Left ventricle myocardium inferior (tissue), 1 donor: ENCODE measurements around the gene WDR72. TPM values are rescaled to one million over a fixed set of nuclear protein-coding genes. Genes with fewer than 3 reads are reported as not detected.
"Not testable (repeated sequence)": the region's sequence is repeated elsewhere in the genome, so short reads cannot be mapped to it uniquely, and the experiment has no call there.

ENCODE experiments used
- DNase-seq: peaks from one replicate; pipeline ENCODE4 v3.0.0-alpha.2; 2020
- H3K27ac ChIP-seq: fragments of 200-600 bp; replicated peaks from 2 replicates; pipeline ENCODE4 v1.8.0; 2021
- H3K27me3 ChIP-seq: fragments of 200-600 bp; 2 replicates; pipeline ENCODE4 v1.8.0; 2021; ENCODE audit warnings: low read depth
- H3K36me3 ChIP-seq: fragments of 200-600 bp; 2 replicates; pipeline ENCODE4 v1.8.0; 2021
- H3K4me1 ChIP-seq: fragments of 200-600 bp; 2 replicates; pipeline ENCODE4 v1.8.0; 2021
- H3K4me3 ChIP-seq: fragments of 200-600 bp; 2 replicates; pipeline ENCODE4 v1.8.0; 2021; ENCODE audit warnings: mild to moderate bottlenecking, moderate library complexity
- H3K9me3 ChIP-seq: fragments of 200-600 bp; replicated peaks from 2 replicates; pipeline ENCODE4 v1.8.0; 2021
- CTCF ChIP-seq: fragments of 200-600 bp; IDR thresholded peaks from 2 replicates; pipeline ENCODE4 v1.8.0; 2021; ENCODE audit warnings: antibody characterized with exemption, mild to moderate bottlenecking, borderline replicate concordance
- intact Hi-C: fragments of 100-400 bp; cut with micrococcal nuclease; formaldehyde crosslinking; loops from one replicate; pipeline ENCODE4 v1.11.0; 2022
- total RNA-seq: library from RNA; stranded (reverse); fragmentation: NEBNext Ultra II Directional; extraction: Animal tissue kit (Norgen Biotek cat#: 25700); gene quantifications from one replicate; pipeline ENCODE4 v1.2.1, GENCODE V29; 2021
- donor health status: DM: no; HTN: yes; CAD: no; lungs with severe emphysema.

The WDR72 gene
- total RNA-seq, 1 donor from 2014 or later, result not detected

- no peak overlapping the region for H3K4me3 ChIP-seq
- no peak overlapping the region for H3K27ac ChIP-seq
- H3K27me3 ChIP-seq, result peaks cover 8% of the 10 kb centered on the region
- intact Hi-C loops, result no loop called here
- no peak for DNase-seq
- H3K36me3 ChIP-seq, result no peaks in the 10 kb centered on the region
- TF ChIP-seq CTCF, result no peak
- no peaks in the 10 kb centered on the region for H3K9me3 ChIP-seq
- no peaks in the 10 kb centered on the region for H3K4me1 ChIP-seq
Measured at GRCh38 chr15:53789654-53790375, 30.4 kb upstream of the WDR72 start.

GRCh38 chr15:53786401-53786800, 26.9 kb upstream of the WDR72 start:
- no peak for DNase-seq
- no peaks in the 10 kb centered on the region for H3K27me3 ChIP-seq
- no peaks in the 10 kb centered on the region for H3K4me1 ChIP-seq
- H3K4me3 ChIP-seq, result no peak overlapping the region
- no peak overlapping the region for H3K27ac ChIP-seq
- no peaks in the 10 kb centered on the region for H3K36me3 ChIP-seq
- no peaks in the 10 kb centered on the region for H3K9me3 ChIP-seq
- intact Hi-C loops, result no loop called here
- TF ChIP-seq CTCF, result no peak

- H3K4me1 ChIP-seq, H3K36me3 ChIP-seq, H3K9me3 ChIP-seq, DNase-seq, H3K27me3 ChIP-seq, H3K4me3 ChIP-seq, intact Hi-C loops, H3K27ac ChIP-seq: not testable (repeated sequence)
Measured at GRCh38 chr15:53785241-53785640, 25.8 kb upstream of the WDR72 start.

GRCh38 chr15:53762916-53763315, 3.5 kb upstream of the WDR72 start:
- Histone ChIP-seq H3K4me1 (no peaks in the 10 kb centered on the region), H3K4me3 (no peak overlapping the region), H3K36me3 (no peaks in the 10 kb centered on the region), H3K27me3 (peaks cover 48% of the 10 kb centered on the region), H3K27ac (no peak overlapping the region), H3K9me3 (no peaks in the 10 kb centered on the region)
- TF ChIP-seq CTCF, result no peak
- intact Hi-C loops, result no loop called here
- DNase-seq, result no peak

GRCh38 chr15:53758412-53758811, 1.1 kb downstream of the WDR72 start:
- no peak overlapping the region for H3K4me3 ChIP-seq
- no peak overlapping the region for H3K27ac ChIP-seq
- peaks cover 47% of the 10 kb centered on the region for H3K27me3 ChIP-seq
- no peaks in the 10 kb centered on the region for H3K4me1 ChIP-seq
- no peak for TF ChIP-seq CTCF
- no peak for DNase-seq
- intact Hi-C loops, result no loop called here
- H3K9me3 ChIP-seq, result no peaks in the 10 kb centered on the region
- no peaks in the 10 kb centered on the region for H3K36me3 ChIP-seq

GRCh38 chr15:53757906-53758305, 1.6 kb downstream of the WDR72 start:
- TF ChIP-seq CTCF, result no peak
- Histone ChIP-seq H3K27ac (no peak overlapping the region), H3K36me3 (no peaks in the 10 kb centered on the region), H3K4me1 (no peaks in the 10 kb centered on the region), H3K9me3 (no peaks in the 10 kb centered on the region), H3K4me3 (no peak overlapping the region), H3K27me3 (peaks cover 47% of the 10 kb centered on the region)
- intact Hi-C loops, result no loop called here
- no peak for DNase-seq
